ENCODE data around the gene ATP8A2.
A peak's percentile ranks its signal among the peaks of the same experiment; 100 is the strongest.

Gene ATP8A2

DNA sequence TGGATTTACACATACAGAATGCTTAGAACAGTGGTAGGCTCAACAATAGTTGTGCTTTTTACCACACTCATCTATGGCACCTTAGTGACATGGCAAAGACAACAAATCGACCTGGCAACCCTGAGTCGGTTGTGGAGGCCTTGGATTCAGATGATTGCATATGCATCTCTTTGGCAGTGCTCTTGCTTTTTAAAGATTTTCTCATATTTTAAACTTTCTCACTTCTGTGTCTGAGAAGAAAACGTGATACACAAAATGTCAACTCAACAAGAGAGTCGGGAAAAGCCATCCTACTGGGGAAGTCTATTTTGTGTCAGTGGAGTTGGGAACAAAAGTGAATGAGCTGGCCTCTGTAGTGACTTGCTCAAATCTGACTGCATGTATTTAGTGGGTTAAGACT, 85.8 kb downstream of the ATP8A2 start:
- Histone ChIP-seq H3K27ac (ENCODE audit: low read depth, low read length, severe bottlenecking) (no peak overlapping the region), H3K9me3 (ENCODE audit: control insufficient read depth, low read length) (no peaks in the 10 kb centered on the region), H3K4me3 (ENCODE audit: extremely low read depth, insufficient read depth, low read length, poor library complexity, severe bottlenecking) (no peak overlapping the region), H3K4me1 (ENCODE audit: control insufficient read depth, insufficient read depth, low read length, poor library complexity, severe bottlenecking) (no peaks in the 10 kb centered on the region), H3K36me3 (ENCODE audit: control insufficient read depth, insufficient read depth, low read length) (no peaks in the 10 kb centered on the region)
- WGBS, 2 experiments (ENCODE audit: insufficient coverage in 2 of 2), result 70 to 87% methylated on average over 2 to 3 of the region's 4 CpGs

DNA sequence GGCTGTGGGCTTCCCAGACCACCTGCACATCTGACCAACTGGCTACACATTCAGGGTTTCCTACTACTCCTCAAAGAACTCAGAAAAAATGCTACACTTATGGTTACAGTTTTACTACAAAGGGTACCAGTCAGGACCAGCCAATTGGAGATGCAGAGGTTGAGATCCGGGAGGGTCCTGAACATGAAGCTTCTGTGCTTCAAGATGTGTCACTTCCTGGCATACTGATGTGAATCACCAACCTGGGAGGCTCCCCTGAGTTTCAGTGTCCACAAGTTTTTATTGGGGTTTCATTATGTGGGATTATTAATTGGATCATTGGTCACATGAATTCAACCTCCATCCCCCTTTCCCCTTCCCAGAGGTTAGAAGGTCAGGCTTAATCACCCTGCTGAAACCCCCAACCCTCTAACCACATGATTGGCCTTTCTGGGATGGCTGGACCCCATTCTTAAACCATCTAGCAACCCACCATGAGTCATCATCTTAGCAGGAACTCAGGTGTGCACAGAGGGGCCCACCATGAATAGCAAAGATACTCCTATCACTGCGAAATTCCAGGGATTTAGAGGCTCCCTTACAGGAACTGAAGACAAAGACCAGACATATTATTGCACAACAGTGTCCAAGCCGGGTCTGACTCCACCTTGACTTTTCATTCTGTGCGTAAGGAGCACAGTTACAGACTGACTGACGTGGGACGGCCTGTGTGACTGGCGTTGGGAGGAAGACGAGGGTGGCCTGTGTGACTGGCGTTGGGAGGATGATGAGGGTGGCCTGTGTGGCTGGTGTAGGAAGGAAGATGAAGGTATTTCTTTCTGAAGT, 90.7 kb downstream of the ATP8A2 start:
- H3K27ac ChIP-seq (ENCODE audit: low read depth, low read length, severe bottlenecking), result no peak overlapping the region
- H3K4me1 ChIP-seq (ENCODE audit: control insufficient read depth, insufficient read depth, low read length, poor library complexity, severe bottlenecking), result no peaks in the 10 kb centered on the region
- no peaks in the 10 kb centered on the region for H3K9me3 ChIP-seq (ENCODE audit: control insufficient read depth, low read length)
- no peaks in the 10 kb centered on the region for H3K36me3 ChIP-seq (ENCODE audit: control insufficient read depth, insufficient read depth, low read length)
- no peak overlapping the region for H3K4me3 ChIP-seq (ENCODE audit: extremely low read depth, insufficient read depth, low read length, poor library complexity, severe bottlenecking)
- 87 to 99% methylated on average over 7 to 9 of the region's 9 CpGs for WGBS, 2 experiments (ENCODE audit: insufficient coverage in 2 of 2)

DNA sequence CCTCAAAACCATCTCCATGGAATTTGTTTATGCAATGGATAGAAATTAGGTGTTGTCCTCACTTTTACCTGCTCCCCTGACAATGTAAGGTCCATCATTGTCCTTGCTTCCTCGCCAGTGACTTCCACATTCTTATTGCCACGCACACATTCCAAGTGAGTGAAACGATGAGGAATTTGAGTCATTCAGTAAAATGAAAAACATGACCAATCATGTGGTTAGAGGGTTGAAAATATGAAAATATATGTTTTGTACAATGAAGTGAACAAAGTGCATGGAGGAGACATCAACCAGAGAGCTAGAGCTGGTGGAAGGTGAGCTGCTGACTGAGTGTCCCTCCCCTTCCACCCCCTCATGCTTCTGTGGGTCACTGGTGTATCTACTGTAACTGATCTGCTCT, 91.7 kb downstream of the ATP8A2 start:
- H3K4me3 ChIP-seq (ENCODE audit: extremely low read depth, insufficient read depth, low read length, poor library complexity, severe bottlenecking), result no peak overlapping the region
- WGBS, 2 experiments (ENCODE audit: insufficient coverage in 2 of 2), result 77 to 94% methylated on average over 2 to 3 of the region's 3 CpGs
- H3K4me1 ChIP-seq (ENCODE audit: control insufficient read depth, insufficient read depth, low read length, poor library complexity, severe bottlenecking), result no peaks in the 10 kb centered on the region
- no peaks in the 10 kb centered on the region for H3K9me3 ChIP-seq (ENCODE audit: control insufficient read depth, low read length)
- H3K36me3 ChIP-seq (ENCODE audit: control insufficient read depth, insufficient read depth, low read length), result no peaks in the 10 kb centered on the region
- H3K27ac ChIP-seq (ENCODE audit: low read depth, low read length, severe bottlenecking), result no peak overlapping the region

DNA sequence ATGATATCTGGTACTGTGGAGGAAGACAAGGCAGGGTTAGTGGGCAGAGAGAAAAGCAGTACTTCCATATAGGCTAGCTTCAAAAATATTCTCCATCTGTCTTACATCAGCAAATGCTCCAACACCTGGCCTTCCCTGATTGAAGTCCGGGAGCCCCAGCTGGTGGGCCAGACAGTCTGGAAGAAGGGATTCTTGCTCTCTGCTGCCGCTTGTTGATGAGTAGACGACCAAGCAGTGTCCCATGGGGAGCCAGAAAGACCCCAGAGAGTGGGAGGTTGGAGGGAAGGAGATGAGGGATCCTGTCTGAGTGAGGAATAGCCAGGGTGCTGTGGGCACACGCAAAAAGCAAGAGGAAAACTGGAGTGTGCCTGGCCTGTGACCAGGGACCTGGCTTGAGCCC, 95.1 kb downstream of the ATP8A2 start:
- Histone ChIP-seq H3K9me3 (ENCODE audit: control insufficient read depth, low read length) (no peaks in the 10 kb centered on the region), H3K36me3 (ENCODE audit: control insufficient read depth, insufficient read depth, low read length) (no peaks in the 10 kb centered on the region), H3K4me3 (ENCODE audit: extremely low read depth, insufficient read depth, low read length, poor library complexity, severe bottlenecking) (no peak overlapping the region), H3K27ac (ENCODE audit: low read depth, low read length, severe bottlenecking) (no peak overlapping the region), H3K4me1 (ENCODE audit: control insufficient read depth, insufficient read depth, low read length, poor library complexity, severe bottlenecking) (no peaks in the 10 kb centered on the region)
- WGBS, 2 experiments (ENCODE audit: insufficient coverage in 2 of 2), result 77 to 87% methylated on average over 4 of the region's 4 CpGs

DNA sequence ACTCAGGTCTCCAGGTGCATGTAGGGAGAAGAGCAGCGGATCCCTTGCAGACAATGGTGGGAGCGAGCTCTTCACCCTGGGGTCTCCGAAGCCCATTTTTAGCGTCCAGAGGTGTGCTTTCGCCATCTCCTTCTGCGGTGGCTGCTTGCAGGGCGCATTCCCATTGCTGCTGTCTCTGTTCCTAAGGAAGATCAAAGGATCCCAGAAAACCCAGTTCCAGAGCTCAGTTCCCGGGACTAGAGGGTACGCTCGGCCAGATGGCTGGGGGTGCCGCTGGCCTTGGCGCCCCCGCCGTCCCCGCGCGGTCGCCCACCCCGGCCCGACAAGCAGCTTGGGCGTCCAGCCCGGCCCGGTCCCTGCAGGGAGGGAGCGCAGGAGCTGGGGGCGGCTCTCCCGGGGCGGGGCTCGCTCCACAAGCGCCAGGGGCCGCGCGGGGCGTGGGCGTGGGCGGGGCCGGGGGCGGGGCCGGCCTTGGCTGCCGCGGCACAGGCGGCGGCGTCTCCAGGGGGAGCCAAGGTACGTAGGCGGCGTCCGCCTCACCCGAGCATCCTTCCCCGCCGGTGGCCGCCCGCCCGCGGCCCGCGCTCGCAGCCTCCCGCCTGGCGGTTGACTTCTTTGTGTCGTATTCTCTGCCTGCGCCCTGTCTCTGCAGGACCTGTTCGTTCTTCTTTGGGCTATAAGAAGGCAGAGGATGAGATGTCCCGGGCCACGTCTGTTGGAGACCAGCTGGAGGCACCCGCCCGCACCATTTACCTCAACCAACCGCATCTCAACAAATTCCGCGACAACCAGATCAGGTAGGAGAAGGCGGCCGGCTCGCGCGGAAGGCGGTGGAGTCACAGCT, 96.8 kb downstream of the ATP8A2 start:
- no peaks in the 10 kb centered on the region for H3K9me3 ChIP-seq (ENCODE audit: control insufficient read depth, low read length)
- peak overlapping the region; percentile 26 for H3K4me3 ChIP-seq (ENCODE audit: extremely low read depth, insufficient read depth, low read length, poor library complexity, severe bottlenecking)
- H3K4me1 ChIP-seq (ENCODE audit: control insufficient read depth, insufficient read depth, low read length, poor library complexity, severe bottlenecking), result no peaks in the 10 kb centered on the region
- no peaks in the 10 kb centered on the region for H3K36me3 ChIP-seq (ENCODE audit: control insufficient read depth, insufficient read depth, low read length)
- WGBS, 2 experiments (ENCODE audit: insufficient coverage in 2 of 2), result 5 to 6% methylated on average over 48 to 55 of the region's 75 CpGs
- H3K27ac ChIP-seq (ENCODE audit: low read depth, low read length, severe bottlenecking), result no peak overlapping the region

DNA sequence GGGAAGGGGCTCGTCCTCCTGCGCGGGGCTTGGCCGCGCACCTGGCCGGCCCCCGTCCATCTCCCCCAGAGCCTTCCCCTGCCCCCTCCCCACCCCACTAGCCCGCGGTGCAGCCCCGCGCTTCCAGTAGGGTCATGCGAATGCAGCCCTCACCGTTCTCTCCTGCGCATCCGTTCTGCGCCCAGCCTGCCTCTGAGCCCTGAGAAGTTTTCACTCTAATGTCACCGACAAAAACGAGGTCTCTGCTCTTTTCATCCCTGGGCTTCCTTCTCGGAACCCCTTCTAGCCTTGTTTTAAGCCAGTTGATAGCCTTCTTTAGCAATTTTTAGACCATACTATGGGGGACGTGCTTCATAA, 97.4 kb downstream of the ATP8A2 start:
- H3K4me1 ChIP-seq (ENCODE audit: control insufficient read depth, insufficient read depth, low read length, poor library complexity, severe bottlenecking), result no peaks in the 10 kb centered on the region
- H3K36me3 ChIP-seq (ENCODE audit: control insufficient read depth, insufficient read depth, low read length), result no peaks in the 10 kb centered on the region
- WGBS, 2 experiments (ENCODE audit: insufficient coverage in 2 of 2), result 4 to 5% methylated on average over 13 to 16 of the region's 20 CpGs
- no peaks in the 10 kb centered on the region for H3K9me3 ChIP-seq (ENCODE audit: control insufficient read depth, low read length)
- no peak overlapping the region for H3K27ac ChIP-seq (ENCODE audit: low read depth, low read length, severe bottlenecking)
- peak overlapping the region; percentile 26 for H3K4me3 ChIP-seq (ENCODE audit: extremely low read depth, insufficient read depth, low read length, poor library complexity, severe bottlenecking)

DNA sequence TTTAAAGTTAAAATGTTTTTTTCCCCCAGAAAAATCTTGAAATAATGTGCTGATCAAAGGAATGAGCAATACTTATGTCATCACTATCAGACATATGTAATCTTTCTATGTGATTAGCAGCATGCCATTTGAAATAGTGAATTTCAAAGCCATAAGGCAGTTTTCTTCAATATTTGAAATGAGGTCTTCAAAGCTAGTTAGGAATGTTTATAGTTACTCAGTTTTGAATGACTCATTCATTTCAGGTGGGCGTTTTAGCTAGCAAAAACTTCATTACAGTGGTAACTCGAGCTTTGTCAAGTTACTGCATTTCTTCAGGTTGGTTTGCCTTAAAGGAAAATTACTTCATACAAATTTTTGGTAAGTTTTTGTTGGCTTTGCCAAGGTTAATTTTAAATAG, 102.1 kb downstream of the ATP8A2 start:
- H3K27ac ChIP-seq (ENCODE audit: low read depth, low read length, severe bottlenecking), result no peak overlapping the region
- H3K4me3 ChIP-seq (ENCODE audit: extremely low read depth, insufficient read depth, low read length, poor library complexity, severe bottlenecking), result no peak overlapping the region
- WGBS, 2 experiments (ENCODE audit: insufficient coverage in 2 of 2), result 93 to 100% methylated on average over 2 of the region's 2 CpGs
- H3K36me3 ChIP-seq (ENCODE audit: control insufficient read depth, insufficient read depth, low read length), result no peaks in the 10 kb centered on the region
- no peaks in the 10 kb centered on the region for H3K4me1 ChIP-seq (ENCODE audit: control insufficient read depth, insufficient read depth, low read length, poor library complexity, severe bottlenecking)
- H3K9me3 ChIP-seq (ENCODE audit: control insufficient read depth, low read length), result no peaks in the 10 kb centered on the region

DNA sequence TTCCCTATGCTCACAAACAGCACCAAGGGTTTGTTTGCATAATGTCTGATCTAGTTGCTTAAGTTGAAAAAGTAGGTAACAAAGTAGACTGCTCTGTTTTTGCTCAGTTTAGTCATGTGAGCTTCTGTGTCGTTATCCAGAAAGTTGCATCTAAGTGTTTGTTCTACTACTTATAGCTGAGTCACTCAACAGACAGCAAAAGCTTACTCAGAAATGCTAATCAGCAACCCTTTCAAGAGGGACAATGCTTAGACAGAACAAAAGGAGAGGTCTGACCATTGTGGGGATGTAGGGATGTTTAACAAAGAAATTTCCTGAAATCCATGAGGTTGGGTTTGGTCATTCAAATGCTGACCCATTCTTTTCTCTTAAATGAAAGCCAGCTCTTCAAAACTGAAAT, 106.4 kb downstream of the ATP8A2 start:
- no CpG with 5 or more reads among the region's 1 CpG for WGBS, 2 experiments (ENCODE audit: insufficient coverage in 2 of 2)
- Histone ChIP-seq H3K27ac (ENCODE audit: low read depth, low read length, severe bottlenecking) (peak overlapping the region; percentile 18), H3K9me3 (ENCODE audit: control insufficient read depth, low read length) (no peaks in the 10 kb centered on the region), H3K4me1 (ENCODE audit: control insufficient read depth, insufficient read depth, low read length, poor library complexity, severe bottlenecking) (no peaks in the 10 kb centered on the region), H3K36me3 (ENCODE audit: control insufficient read depth, insufficient read depth, low read length) (no peaks in the 10 kb centered on the region), H3K4me3 (ENCODE audit: extremely low read depth, insufficient read depth, low read length, poor library complexity, severe bottlenecking) (no peak overlapping the region)

DNA sequence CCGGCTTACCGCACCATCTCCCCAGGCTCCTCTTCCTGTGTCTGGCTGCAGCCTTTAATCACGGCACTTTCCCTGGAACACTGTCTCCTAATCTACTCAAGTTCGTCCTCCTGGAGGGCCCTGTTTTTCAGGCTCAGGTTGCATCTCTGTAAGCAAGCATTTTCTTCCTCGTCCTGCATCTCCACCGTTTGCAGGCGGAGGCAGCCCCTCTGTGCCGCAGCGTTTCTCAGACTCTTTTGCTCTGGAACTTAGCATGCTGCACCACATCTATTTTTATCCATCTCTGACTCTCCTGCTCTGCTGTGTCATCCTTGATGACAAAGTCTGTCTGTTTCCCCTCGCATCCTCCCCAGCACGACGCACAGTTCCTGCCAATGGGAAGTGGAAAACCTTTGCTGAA, 117.5 kb downstream of the ATP8A2 start:
- Histone ChIP-seq H3K27ac (ENCODE audit: low read depth, low read length, severe bottlenecking) (no peak overlapping the region), H3K4me1 (ENCODE audit: control insufficient read depth, insufficient read depth, low read length, poor library complexity, severe bottlenecking) (no peaks in the 10 kb centered on the region), H3K9me3 (ENCODE audit: control insufficient read depth, low read length) (no peaks in the 10 kb centered on the region), H3K4me3 (ENCODE audit: extremely low read depth, insufficient read depth, low read length, poor library complexity, severe bottlenecking) (no peak overlapping the region), H3K36me3 (ENCODE audit: control insufficient read depth, insufficient read depth, low read length) (no peaks in the 10 kb centered on the region)
- 70 to 76% methylated on average over 9 of the region's 12 CpGs for WGBS, 2 experiments (ENCODE audit: insufficient coverage in 2 of 2)

DNA sequence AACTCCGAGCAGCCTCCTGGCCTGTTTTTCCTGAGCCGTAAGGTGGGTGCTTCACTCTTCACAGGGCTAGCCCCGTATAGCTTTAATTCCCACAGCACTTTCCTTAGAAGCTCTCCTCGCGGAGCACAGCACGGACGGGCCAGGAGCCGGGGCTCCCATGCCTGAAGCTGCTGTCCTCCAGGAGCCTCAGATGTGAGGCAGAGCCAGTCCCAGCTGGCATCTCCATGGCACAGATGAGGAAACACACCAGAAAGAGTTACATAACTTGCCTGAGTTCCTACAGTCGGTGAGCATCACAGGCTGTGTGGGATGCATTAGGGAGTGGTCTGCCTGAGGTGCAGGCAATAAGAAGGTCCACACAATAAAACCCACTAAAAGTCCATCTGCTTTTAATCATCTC, 118.5 kb downstream of the ATP8A2 start:
- Histone ChIP-seq H3K4me3 (ENCODE audit: extremely low read depth, insufficient read depth, low read length, poor library complexity, severe bottlenecking) (no peak overlapping the region), H3K9me3 (ENCODE audit: control insufficient read depth, low read length) (no peaks in the 10 kb centered on the region), H3K27ac (ENCODE audit: low read depth, low read length, severe bottlenecking) (no peak overlapping the region), H3K4me1 (ENCODE audit: control insufficient read depth, insufficient read depth, low read length, poor library complexity, severe bottlenecking) (no peaks in the 10 kb centered on the region), H3K36me3 (ENCODE audit: control insufficient read depth, insufficient read depth, low read length) (no peaks in the 10 kb centered on the region)
- WGBS, 2 experiments (ENCODE audit: insufficient coverage in 2 of 2), result 82 to 87% methylated on average over 3 to 9 of the region's 9 CpGs

Measured in mesodermal cell (in vitro differentiated cells).